GM12865 (cell line): ENCODE results near the gene RAD1.
A peak's percentile ranks its signal among the peaks of the same experiment; 100 is the strongest.

Source experiments
- DNase-seq: peaks from one replicate; pipeline ENCODE4 v3.0.0; 2010; ENCODE audit warnings: low read depth
- H3K4me3 ChIP-seq: 2 replicates; pipeline ENCODE4 v1.5.1; 2011; ENCODE audit warnings: mild to moderate bottlenecking, low read depth, low read length, control low read depth
- CTCF ChIP-seq: IDR thresholded peaks from 2 replicates; pipeline ENCODE4 v1.5.1; 2011; ENCODE audit warnings: low read length, control low read depth, low read depth, inconsistent platforms; ENCODE audit not compliant: insufficient read depth; ENCODE audit errors: missing control alignments

RAD1 gene

DNA sequence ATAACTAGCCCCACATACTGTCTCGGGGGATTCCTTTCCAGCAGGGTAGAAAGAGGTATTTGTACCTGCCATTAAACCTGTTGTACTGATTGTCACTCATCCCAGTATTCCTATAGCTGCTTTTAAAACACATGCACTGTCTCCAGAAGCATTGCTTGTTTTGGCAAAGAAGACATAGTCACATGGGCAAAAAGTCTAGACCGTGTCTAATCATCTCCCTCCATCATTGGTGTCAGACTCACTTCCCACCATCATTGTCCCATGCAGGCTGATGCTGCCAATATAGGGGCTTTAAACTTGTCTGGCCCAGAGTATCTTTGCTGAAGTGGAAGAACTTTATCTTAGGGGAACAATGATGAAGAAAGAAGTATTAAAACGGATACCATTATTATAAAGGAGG is 26.6 kb upstream of the RAD1 start:
- DNase-seq = no peak
- H3K4me3 ChIP-seq = no peak overlapping the region
- TF ChIP-seq CTCF = no peak

GRCh38 chr5:34932947-34933346 is 17.6 kb upstream of the RAD1 start:
- DNase-seq = no peak
- no peak overlapping the region for H3K4me3 ChIP-seq
- TF ChIP-seq CTCF = no peak

DNA sequence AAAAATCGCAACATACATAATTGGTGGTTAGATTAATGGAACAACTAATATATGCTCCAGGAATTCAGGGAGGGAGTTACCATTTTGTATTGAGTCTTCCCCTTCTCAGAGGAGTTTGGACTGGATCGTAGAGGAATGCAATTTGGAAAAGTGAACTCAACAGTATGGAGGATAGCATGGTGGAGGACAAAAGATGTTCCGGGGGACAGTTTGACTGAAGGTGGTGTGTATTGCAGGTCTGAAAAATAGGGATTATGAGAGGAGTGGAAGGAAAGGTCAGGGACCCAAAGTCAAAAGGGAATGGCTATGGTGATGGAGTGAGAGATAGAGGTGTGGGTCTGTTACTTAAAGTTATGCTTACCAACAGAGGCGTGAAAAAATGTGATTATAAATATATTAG is 15.6 kb upstream of the RAD1 start:
- TF ChIP-seq CTCF = no peak
- DNase-seq = no peak
- peak overlapping the region; percentile 88 for H3K4me3 ChIP-seq

DNA sequence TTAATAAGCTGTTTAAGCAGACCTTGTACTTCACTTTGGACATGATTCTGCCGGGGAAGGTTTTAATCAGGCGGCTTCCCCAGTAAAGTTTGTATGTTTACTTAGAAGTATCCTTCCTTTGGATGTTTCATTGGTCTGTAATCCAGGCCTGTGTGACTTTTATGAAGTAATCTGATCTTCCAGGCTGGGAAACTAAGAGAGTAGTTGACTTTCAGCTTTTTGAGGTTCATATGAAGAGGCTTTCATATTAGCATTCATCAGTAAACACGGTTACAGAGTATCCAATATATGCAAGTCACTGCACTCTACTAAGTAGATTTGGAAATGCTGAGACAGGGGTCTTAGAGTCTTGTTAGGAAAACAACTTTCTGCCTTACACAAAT is 15.1 kb upstream of the RAD1 start:
- DNase-seq = no peak
- peak overlapping the region; percentile 88 for H3K4me3 ChIP-seq
- TF ChIP-seq CTCF = no peak

- peak; percentile 94 for DNase-seq
- no peak for TF ChIP-seq CTCF
Measured at GRCh38 chr5:34929720-34930461, 14.6 kb upstream of the RAD1 start.

GRCh38 chr5:34929134-34929719 is 13.9 kb upstream of the RAD1 start, which contains the start of gene DNAJC21:
TSS of gene DNAJC21 (plus strand) at chr5:34929559. CDS start at chr5:34929820, 261 bp downstream.
- no peak for TF ChIP-seq CTCF
- peak within 1 kb of the TSS; percentile 88 for H3K4me3 ChIP-seq
- peak; percentile 98 for DNase-seq

More at GRCh38 chr5:34929720-34930461, 14.6 kb upstream of the RAD1 start:
- H3K4me3 ChIP-seq = peak overlapping the region; percentile 88
